ENCODE data around the gene CRYBA2. TPM values are rescaled to one million over a fixed set of nuclear protein-coding genes. Genes with fewer than 3 reads are reported as not detected.

Gene CRYBA2
- total and polyA plus RNA-seq, 2 donors (not counting 3 experiments of a cell fraction or from before 2014, with no cell fraction given) = not detected

GRCh38 chr2:218961229-218961628, 32.0 kb downstream of the CRYBA2 start:
- DNase-seq (ENCODE audit: low read depth, low spot score) (no peak), FAIRE-seq (no peak)
- H3K4me1 ChIP-seq (ENCODE audit: control insufficient read depth, extremely low read depth, insufficient read depth, low read length) = no peaks in the 10 kb centered on the region
- ChIA-PET CTCF (interaction anchor here (1.9 kb wide), 1 partner anchor 19 kb away, joined by 9 read pairs; no protein-coding TSS in a partner anchor), POLR2A (no interaction called here)
- no peak overlapping the region for H3K9ac ChIP-seq (replicated peaks; ENCODE audit: extremely low read depth, insufficient read depth, low read length)
- TF ChIP-seq FOS (IDR thresholded peaks at IDR 0.05; ENCODE audit: borderline replicate concordance, insufficient read depth, low read length) = no peak
- TF ChIP-seq POLR2A (IDR thresholded peaks at IDR 0.05; ENCODE audit: low read depth, low read length) = no peak
- TF ChIP-seq MAX (IDR thresholded peaks at IDR 0.05; ENCODE audit: insufficient read depth, insufficient read length) = no peak
- no peak for TF ChIP-seq EZH2 (IDR thresholded peaks at IDR 0.05; ENCODE audit: borderline replicate concordance, low read depth, low read length, severe bottlenecking)
- TF ChIP-seq CTCF (IDR thresholded peaks at IDR 0.05; ENCODE audit: extremely low read depth in 1 of 2, insufficient read depth in 1 of 2, low read depth in 1 of 2, low read length in 2 of 2) = no peak
- TF ChIP-seq JUN (IDR thresholded peaks at IDR 0.05; ENCODE audit: borderline replicate concordance, insufficient read depth, insufficient read length, low read depth) = no peak
- no peak for TF ChIP-seq MYC (IDR thresholded peaks at IDR 0.05; ENCODE audit: low read depth, low read length)
- no peak for TF ChIP-seq GATA2 (IDR thresholded peaks at IDR 0.05; ENCODE audit: insufficient read depth, insufficient read length, low read depth, low read length)
- TF ChIP-seq POLR2AphosphoS5 (IDR thresholded peaks at IDR 0.05; ENCODE audit: insufficient read depth, low read depth, low read length) = no peak
- no peaks in the 10 kb centered on the region for H3K36me3 ChIP-seq (ENCODE audit: control insufficient read depth in 2 of 2, extremely low read depth in 1 of 2, insufficient read depth in 2 of 2, low read length in 2 of 2)
- no peaks in the 10 kb centered on the region for H4K20me1 ChIP-seq (replicated peaks; ENCODE audit: control insufficient read depth, extremely low read depth, insufficient read depth, low read length)
- no peaks in the 10 kb centered on the region for H3K9me3 ChIP-seq (replicated peaks; ENCODE audit: control insufficient read depth, insufficient read depth, low read length)
- H2AFZ ChIP-seq (ENCODE audit: low read depth, low read length) = no peak overlapping the region
- H3K27me3 ChIP-seq (ENCODE audit: control insufficient read depth in 2 of 2, insufficient read depth in 2 of 2, low read length in 2 of 2) = peaks cover 53 to 64% of the 10 kb centered on the region in 2 experiments
- no peak overlapping the region for H3K4me2 ChIP-seq (ENCODE audit: insufficient read depth, low read length)
- no peak overlapping the region for H3K4me3 ChIP-seq (replicated peaks in 1 of 3; ENCODE audit: insufficient read depth in 1 of 3, low read depth in 1 of 3, low read length in 3 of 3)
- dilution Hi-C loops (cut with MboI; ENCODE audit: extremely low pct_ligation_motif_present, low sequenced_read_pairs) (no loop called here), intact Hi-C loops (cut with micrococcal nuclease) (no loop called here)
- H3K9me1 ChIP-seq (replicated peaks; ENCODE audit: control insufficient read depth, extremely low read depth, insufficient read depth, low read length) = no peaks in the 10 kb centered on the region
- no peaks in the 10 kb centered on the region for H3K79me2 ChIP-seq (ENCODE audit: control insufficient read depth, insufficient read depth, low read length)
- H3K27ac ChIP-seq (ENCODE audit: insufficient read depth, low read depth, low read length) = no peak overlapping the region
- BruUV-seq (replicated peaks) = no TSS peak
